Uterus (tissue), 4 donors: ENCODE data around the gene CEBPB. TPM values are rescaled to one million over a fixed set of nuclear protein-coding genes. Genes with fewer than 3 reads are reported as not detected.

Source experiments
- DNase-seq, 2 donors: peaks; one replicate each; pipeline ENCODE4 v3.0.0-alpha.2; 2019 to 2020
- H3K27ac ChIP-seq, 2 donors: fragments of 200-600 bp; sonication (generic); 1 replicate in 1 of 2; 2 replicates in 1 of 2; pipeline ENCODE4 v1.5.1; 2016 to 2018
- H3K27me3 ChIP-seq, 2 donors: fragments of 200-600 bp; sonication (generic); one replicate each; pipeline ENCODE4 v1.5.1; 2018 to 2019; ENCODE audit warnings: control low read depth in 1 of 2
- H3K36me3 ChIP-seq, 2 donors: fragments of 200-600 bp; sonication (generic); one replicate each; pipeline ENCODE4 v1.5.1; 2019; ENCODE audit warnings: control low read depth in 1 of 2
- H3K4me1 ChIP-seq, 2 donors: fragments of 200-600 bp; sonication (generic); one replicate each; pipeline ENCODE4 v1.5.1; 2018 to 2019; ENCODE audit warnings: control low read depth in 1 of 2
- H3K4me3 ChIP-seq, 2 donors: fragments of 200-600 bp; sonication (generic); 1 replicate in 1 of 2; 2 replicates in 1 of 2; pipeline ENCODE4 v1.5.1; 2018 to 2019; ENCODE audit warnings: mild to moderate bottlenecking in 1 of 2
- H3K9me3 ChIP-seq, 2 donors: fragments of 200-600 bp; sonication (generic); one replicate each; pipeline ENCODE4 v1.5.1; 2019; ENCODE audit warnings: control low read depth in 1 of 2
- CTCF ChIP-seq, 4 experiments: fragments of 200-600 bp in 2 of 4; fragments of 450-650 bp in 2 of 4; sonication (generic) in 2 of 4; IDR thresholded peaks; one replicate each; pipeline ENCODE4 v1.5.1; 2016 to 2019; ENCODE audit warnings: antibody characterized with exemption in 4 of 4, mild to moderate bottlenecking in 2 of 4, moderate library complexity in 1 of 4
- POLR2A ChIP-seq, 2 donors: fragments of 450-650 bp; IDR thresholded peaks; one replicate each; pipeline ENCODE4 v1.6.1; 2016; ENCODE audit warnings: antibody characterized with exemption in 2 of 2, mild to moderate bottlenecking in 1 of 2, moderate library complexity in 1 of 2
- intact Hi-C: fragments of 100-400 bp; cut with DNase I; formaldehyde crosslinking; loops from one replicate; pipeline ENCODE4 v1.15.1; 2023; ENCODE audit warnings: low total_unique reads
- total RNA-seq, 4 donors: library from RNA; depleted of rRNA in 3 of 4; stranded (reverse); fragments of >200 nt in 3 of 4; gene quantifications; one replicate each; pipeline versions ENCODE4 v1.1.0 to v1.2.4, GENCODE V29; 2014 to 2023
- donor health status: DM: yes; HTN: yes; CAD: no.

CEBPB gene
- total RNA-seq, 4 donors from 2014 or later = 15.6 to 100 (median 59.9) TPM

GRCh38 chr20:50182346-50182745 is 8.3 kb upstream of the CEBPB start:
- Histone ChIP-seq H3K27me3 (no peaks in the 10 kb centered on the region), H3K4me3 (no peak overlapping the region), H3K36me3 (no peaks in the 10 kb centered on the region), H3K27ac (no peak overlapping the region), H3K9me3 (no peaks in the 10 kb centered on the region), H3K4me1 (no peaks in the 10 kb centered on the region)
- no peak for DNase-seq
- TF ChIP-seq CTCF (IDR thresholded peaks at IDR 0.05) = no peak
- no peak for TF ChIP-seq POLR2A (IDR thresholded peaks at IDR 0.05)
- intact Hi-C loops = no loop called here

DNA sequence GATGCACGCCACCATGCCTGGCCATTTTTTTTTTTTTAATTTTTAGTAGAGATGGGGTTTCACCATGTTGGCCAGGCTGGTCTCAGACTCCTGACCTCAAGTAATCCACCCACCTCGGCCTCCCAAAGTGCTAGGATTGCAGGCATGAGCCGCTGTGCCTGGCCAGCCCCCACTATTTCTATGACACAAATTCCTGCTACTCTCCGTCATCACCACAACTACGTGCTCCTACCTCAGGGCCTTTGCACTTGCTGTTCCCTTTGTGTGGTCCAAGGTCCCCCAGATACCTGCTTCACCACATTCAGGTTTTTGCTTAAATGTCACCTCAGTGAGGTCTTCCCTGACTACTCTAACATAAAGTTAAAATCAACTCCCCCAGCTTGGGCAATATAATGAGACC is 5.2 kb upstream of the CEBPB start:
- Histone ChIP-seq H3K27me3 (no peaks in the 10 kb centered on the region), H3K9me3 (no peaks in the 10 kb centered on the region), H3K4me3 (no peak overlapping the region), H3K27ac (no peak overlapping the region), H3K36me3 (no peaks in the 10 kb centered on the region), H3K4me1 (peaks cover 0 to 4% of the 10 kb centered on the region in 2 donors)
- TF ChIP-seq POLR2A (IDR thresholded peaks at IDR 0.05) (no peak), CTCF (IDR thresholded peaks at IDR 0.05) (no peak)
- intact Hi-C loops = loop anchor here (5.0 kb wide), 2 partner anchors 277 to 392 kb away; no protein-coding TSS in a partner anchor
- DNase-seq = no peak

DNA sequence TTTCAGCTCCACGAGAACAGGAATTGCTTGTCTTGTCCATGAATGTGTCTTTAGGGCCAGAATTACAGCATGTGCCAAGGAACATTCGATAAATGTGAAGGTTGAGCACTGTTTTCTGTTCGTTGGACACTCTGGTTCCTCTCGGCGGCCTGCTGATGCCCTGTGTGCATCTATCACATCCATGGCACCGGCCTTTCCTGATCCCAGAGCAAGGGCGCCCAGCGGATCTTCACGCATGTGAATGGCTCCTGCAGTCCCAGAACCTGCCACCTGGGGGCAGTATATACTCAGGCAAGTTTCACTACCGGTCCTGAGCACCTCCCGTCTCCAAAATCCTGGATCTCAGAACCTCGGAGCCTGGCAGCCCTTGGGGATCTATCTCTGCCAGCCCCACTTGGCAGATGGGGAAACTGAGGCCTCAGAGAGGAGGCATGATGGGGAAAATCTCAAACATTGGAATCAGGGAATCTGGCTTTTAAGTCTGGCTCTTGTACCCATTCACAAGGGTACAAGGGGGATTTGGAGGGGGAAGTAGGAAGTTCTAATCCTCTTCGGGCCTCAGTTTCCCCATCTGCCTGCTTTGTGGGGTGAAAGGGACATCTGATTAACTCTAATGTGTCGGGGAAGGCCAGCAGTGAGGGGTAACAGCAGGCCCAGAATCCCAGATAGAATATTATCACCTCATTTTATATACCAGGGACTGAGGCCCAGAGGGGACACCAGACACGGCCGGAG is 4.3 kb upstream of the CEBPB start:
- peak overlapping the region; percentile 50 to 100 for H3K27ac ChIP-seq
- no peaks in the 10 kb centered on the region for H3K27me3 ChIP-seq
- peaks cover 0 to 4% of the 10 kb centered on the region in 2 donors for H3K4me1 ChIP-seq
- TF ChIP-seq CTCF (IDR thresholded peaks at IDR 0.05) (peak; percentile 98 to 99 (median 99)), POLR2A (IDR thresholded peaks at IDR 0.05) (no peak)
- intact Hi-C loops = loop anchor here (5.0 kb wide), 2 partner anchors 276 to 391 kb away; no protein-coding TSS in a partner anchor
- no peaks in the 10 kb centered on the region for H3K9me3 ChIP-seq
- H3K4me3 ChIP-seq = no peak overlapping the region
- peak; percentile 94 to 98 for DNase-seq
- H3K36me3 ChIP-seq = no peaks in the 10 kb centered on the region

DNA sequence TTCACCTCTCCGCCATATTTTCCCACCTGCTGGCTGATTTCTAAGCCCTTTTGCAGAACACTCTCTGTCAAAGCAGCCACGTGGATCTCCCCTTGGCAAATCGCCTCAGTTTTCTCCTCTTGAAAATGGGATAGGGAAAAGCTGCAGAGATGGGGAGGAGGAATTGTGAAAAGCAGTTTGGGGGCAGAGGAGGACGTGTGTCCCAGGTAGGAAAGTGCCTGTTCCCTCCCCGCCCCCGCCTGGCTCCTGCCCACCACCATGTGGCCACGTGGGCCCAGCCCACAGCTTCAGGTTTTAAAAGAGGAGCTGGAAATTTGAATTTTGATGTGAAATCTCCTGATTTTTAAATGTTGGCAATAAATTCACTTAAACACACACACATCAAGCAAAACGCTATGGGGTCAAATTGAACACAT is 3.6 kb upstream of the CEBPB start:
- Histone ChIP-seq H3K9me3 (no peaks in the 10 kb centered on the region), H3K4me3 (no peak overlapping the region), H3K4me1 (peaks cover 0 to 4% of the 10 kb centered on the region in 2 donors), H3K36me3 (no peaks in the 10 kb centered on the region), H3K27me3 (no peaks in the 10 kb centered on the region), H3K27ac (peak overlapping the region; percentile 50 to 100)
- DNase-seq = peak in 1 of 2 donors; percentile 57
- intact Hi-C loops = loop anchor here (5.0 kb wide), 2 partner anchors 275 to 390 kb away; no protein-coding TSS in a partner anchor
- TF ChIP-seq CTCF (IDR thresholded peaks at IDR 0.05) = no peak
- no peak for TF ChIP-seq POLR2A (IDR thresholded peaks at IDR 0.05)

DNA sequence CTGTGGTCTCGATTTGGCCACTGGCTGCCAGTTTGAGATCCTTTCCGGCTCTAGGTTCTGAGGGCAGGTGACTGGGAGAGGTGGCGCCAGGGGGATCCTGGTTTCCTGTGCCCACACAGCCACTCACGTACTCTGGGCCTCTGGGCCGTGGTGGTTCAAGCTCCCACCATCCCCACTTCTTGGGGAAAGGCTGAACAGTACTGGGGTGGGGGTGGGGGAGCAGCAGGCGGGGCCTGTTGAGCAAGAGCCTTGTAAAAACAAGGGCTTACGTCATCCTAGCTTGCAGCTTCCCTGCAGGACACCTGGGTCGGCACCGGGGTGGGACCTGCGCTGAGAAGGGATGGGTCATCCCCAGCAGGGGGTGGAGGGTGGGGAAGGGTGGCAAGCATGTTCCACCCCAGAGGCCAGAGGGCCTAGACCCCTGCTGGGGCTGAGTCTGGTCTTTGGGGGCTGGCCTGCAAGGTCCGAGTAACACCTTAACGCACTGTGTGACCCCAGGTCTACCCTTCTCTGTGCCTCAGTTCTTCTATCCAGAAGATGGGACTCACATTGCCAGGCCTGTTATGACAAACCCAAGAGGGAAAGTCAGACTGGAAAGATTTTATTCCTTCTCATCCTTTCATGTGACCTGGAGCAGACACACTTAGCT is 3.1 kb upstream of the CEBPB start:
- H3K36me3 ChIP-seq = no peaks in the 10 kb centered on the region
- H3K4me1 ChIP-seq = peaks cover 0 to 4% of the 10 kb centered on the region in 2 donors
- TF ChIP-seq POLR2A (IDR thresholded peaks at IDR 0.05) (no peak), CTCF (IDR thresholded peaks at IDR 0.05) (no peak)
- intact Hi-C loops = loop anchor here (5.0 kb wide), 2 partner anchors 275 to 390 kb away; no protein-coding TSS in a partner anchor
- H3K4me3 ChIP-seq = no peak overlapping the region
- peak; percentile 59 to 77 for DNase-seq
- H3K27ac ChIP-seq = peak overlapping the region; percentile 50 to 100
- no peaks in the 10 kb centered on the region for H3K27me3 ChIP-seq
- no peaks in the 10 kb centered on the region for H3K9me3 ChIP-seq
